Neural cell (in vitro differentiated cells): ENCODE data around the gene AGO3.

Experiments
- CTCF ChIP-seq: fragments of 450-650 bp; IDR thresholded peaks from 2 replicates; pipeline ENCODE4 v1.5.1; 2014; ENCODE audit warnings: antibody characterized with exemption, mild to moderate bottlenecking, moderate library complexity; ENCODE audit not compliant: poor library complexity, severe bottlenecking
- EP300 ChIP-seq: fragments of 450-650 bp; conservative IDR thresholded peaks from 2 replicates; pipeline ENCODE4 v1.6.1; 2014; ENCODE audit warnings: antibody characterized with exemption, mild to moderate bottlenecking, moderate library complexity; ENCODE audit not compliant: poor library complexity, severe bottlenecking
- EZH2 ChIP-seq: fragments of 200-600, 300-800 bp; shearing (Covaris generic), sonication (generic); IDR thresholded peaks from 2 replicates; pipeline ENCODE4 v1.6.1; 2014; ENCODE audit warnings: antibody characterized with exemption, low read length, borderline replicate concordance, mild to moderate bottlenecking; ENCODE audit not compliant: insufficient read depth, poor library complexity, severe bottlenecking
- MXI1 ChIP-seq: fragments of 450-650 bp; conservative IDR thresholded peaks from 2 replicates; pipeline ENCODE4 v1.6.1; 2014; ENCODE audit warnings: antibody characterized with exemption, mild to moderate bottlenecking; ENCODE audit not compliant: poor library complexity, severe bottlenecking
- POLR2AphosphoS5 ChIP-seq: IDR thresholded peaks from 2 replicates; pipeline ENCODE4 v1.6.1; 2012
- SMC3 ChIP-seq: fragments of 450-650 bp; conservative IDR thresholded peaks from 2 replicates; pipeline ENCODE4 v1.6.1; 2014; ENCODE audit warnings: antibody characterized with exemption, mild to moderate bottlenecking, moderate library complexity; ENCODE audit not compliant: poor library complexity

- TF ChIP-seq CTCF, result no peak
- TF ChIP-seq POLR2AphosphoS5, result no peak
- TF ChIP-seq EP300, result no peak
- no peak for TF ChIP-seq SMC3
- no peak for TF ChIP-seq MXI1
- no peak for TF ChIP-seq EZH2
Observed at GRCh38 chr1:36034692-36035091, 103.8 kb downstream of the AGO3 start.
